GM12878 (cell line): ENCODE data around the gene GLG1. TPM values are rescaled to one million over a fixed set of nuclear protein-coding genes. Genes with fewer than 3 reads are reported as not detected.

Experiments used
- ATAC-seq: fragments of 200-7000 bp; cut with Tn5 transposase; 3 replicates; pipeline ENCODE4 v1.9.1; 2020; ENCODE audit warnings: mild to moderate bottlenecking, moderate library complexity
- BruUV-seq: library from RNA; stranded (reverse); fragments of 400-500 nt; replicated peaks from 2 replicates; lab custom pipeline; 2021; lab: Mats Ljungman, UMichigan
- CTCF ChIA-PET: fragments of 300-600 bp; sonication (Branson Sonifier 250); formaldehyde crosslinking; extraction: SDS; loops from one replicate; lab custom pipeline; 2021; ENCODE audit warnings: inconsistent platforms; lab: Yijun Ruan, JAX
- POLR2A ChIA-PET: fragments of 350-600 bp; formaldehyde crosslinking; extraction: SDS; loops from one replicate; lab custom pipeline; 2021; ENCODE audit warnings: inconsistent platforms; lab: Charles Lee
- RAD21 ChIA-PET: fragments of 300-600 bp; sonication (Branson Sonifier 250); formaldehyde crosslinking; loops from one replicate; lab custom pipeline; 2023; ENCODE audit warnings: antibody characterized with exemption; ENCODE audit not compliant: unreplicated experiment; lab: Charles Lee
- SMC1A ChIA-PET: fragments of 300-600 bp; sonication (Branson Sonifier 250); formaldehyde crosslinking; loops from one replicate; lab custom pipeline; 2023; ENCODE audit not compliant: unreplicated experiment, uncharacterized antibody; lab: Charles Lee
- DNase-seq: peaks from one replicate; pipeline ENCODE4 v3.0.0-alpha.2; 2011; ENCODE audit warnings: low read depth, low spot score
- FAIRE-seq: peaks from 3 replicates; lab custom pipeline; 2011; peaks lifted over from hg19 to GRCh38; lab: Jason Lieb, UNC
- H2AFZ ChIP-seq: 2 replicates; pipeline ENCODE4 v1.6.0; 2011; ENCODE audit warnings: low read depth, low read length, control low read depth; ENCODE audit not compliant: control insufficient read depth
- H3K27ac ChIP-seq: 2 replicates; pipeline ENCODE4 v1.5.1; 2011; ENCODE audit warnings: control low read depth; ENCODE audit not compliant: control insufficient read depth, insufficient read depth
- H3K27me3 ChIP-seq, 2 experiments: replicated peaks in 1 of 2; 2 replicates each; pipeline versions ENCODE4 v1.6.0 to v1.6.1; 2011; ENCODE audit warnings: low read length in 1 of 2; ENCODE audit not compliant: control insufficient read depth in 2 of 2, insufficient read depth in 2 of 2
- H3K36me3 ChIP-seq, 2 experiments: 2 replicates each; pipeline ENCODE4 v1.5.1; 2011; ENCODE audit warnings: low read length in 1 of 2; ENCODE audit not compliant: control insufficient read depth in 2 of 2, insufficient read depth in 2 of 2
- H3K4me1 ChIP-seq: 2 replicates; pipeline ENCODE4 v1.6.1; 2011; ENCODE audit warnings: mild to moderate bottlenecking, low read length, moderate library complexity, mixed read lengths; ENCODE audit not compliant: control insufficient read depth, insufficient read depth
- H3K4me2 ChIP-seq: 2 replicates; pipeline ENCODE4 v1.6.0; 2011; ENCODE audit warnings: control low read depth; ENCODE audit not compliant: control insufficient read depth, insufficient read depth
- H3K4me3 ChIP-seq: fragments of 200-600 bp; sonication (generic); 2 replicates; pipeline ENCODE4 v1.5.1; 2016
- H3K79me2 ChIP-seq: 2 replicates; pipeline ENCODE4 v1.6.0; 2011; ENCODE audit warnings: low read length; ENCODE audit not compliant: control insufficient read depth, insufficient read depth
- H3K9ac ChIP-seq: 2 replicates; pipeline ENCODE4 v1.8.0; 2011; ENCODE audit warnings: low read length, control low read depth, mixed read lengths; ENCODE audit not compliant: control insufficient read depth, insufficient read depth
- H3K9me3 ChIP-seq: replicated peaks from 3 replicates; pipeline ENCODE4 v1.5.1; 2011; ENCODE audit warnings: mild to moderate bottlenecking, low read length; ENCODE audit not compliant: control insufficient read depth, insufficient read depth
- H4K20me1 ChIP-seq: 2 replicates; pipeline ENCODE4 v1.6.0; 2011; ENCODE audit not compliant: control insufficient read depth, insufficient read depth
- CBX3 ChIP-seq: fragments of 200-600 bp; sonication (generic); IDR thresholded peaks from 2 replicates; pipeline ENCODE4 v1.6.1; 2016; ENCODE audit warnings: low read depth, borderline replicate concordance
- CHD1 ChIP-seq: IDR thresholded peaks from 2 replicates; pipeline ENCODE4 v1.6.1; 2012; ENCODE audit warnings: low read depth, low read length, improper control_type of control experiment
- CHD4 ChIP-seq: fragments of 200-600 bp; sonication (generic); IDR thresholded peaks from 2 replicates; pipeline ENCODE4 v1.6.1; 2016; ENCODE audit warnings: mild to moderate bottlenecking
- ETV6 ChIP-seq, 2 experiments: fragments of 450-650 bp in 1 of 2; IDR thresholded peaks in 1 of 2; conservative IDR thresholded peaks in 1 of 2; 2 replicates each; pipeline ENCODE4 v1.6.1; 2014; ENCODE audit warnings: antibody characterized with exemption in 1 of 2, borderline replicate concordance in 1 of 2, low read depth in 1 of 2, mild to moderate bottlenecking in 1 of 2, moderate library complexity in 1 of 2
- HDAC2 ChIP-seq: fragments of 200-600 bp; sonication (generic); IDR thresholded peaks from 2 replicates; pipeline ENCODE4 v1.6.1; 2017
- LARP7 ChIP-seq: fragments of 450-650 bp; IDR thresholded peaks from 2 replicates; pipeline ENCODE4 v1.6.1; 2017; ENCODE audit warnings: mild to moderate bottlenecking
- MAX ChIP-seq: IDR thresholded peaks from 2 replicates; pipeline ENCODE4 v1.6.1; 2012; ENCODE audit warnings: low read depth, low read length, improper control_type of control experiment
- SMC3 ChIP-seq: IDR thresholded peaks from 2 replicates; pipeline ENCODE4 v1.6.1; 2011; ENCODE audit warnings: low read length, improper control_type of control experiment, borderline replicate concordance
- SPI1 ChIP-seq: IDR thresholded peaks from 2 replicates; pipeline ENCODE4 v1.6.1; 2011; ENCODE audit warnings: low read depth, mild to moderate bottlenecking, low read length, moderate library complexity, borderline replicate concordance; ENCODE audit not compliant: insufficient read depth
- TCF12 ChIP-seq: IDR thresholded peaks from 2 replicates; pipeline ENCODE4 v1.6.1; 2011; ENCODE audit warnings: low read depth, mild to moderate bottlenecking, low read length
- ZZZ3 ChIP-seq: IDR thresholded peaks from 2 replicates; pipeline ENCODE4 v1.6.1; 2011; ENCODE audit warnings: low read depth; ENCODE audit not compliant: control insufficient read depth, insufficient read length
- WGBS: methylation state at CpG from one replicate; pipeline ENCODE4 v1.1.6; 2016; ENCODE audit warnings: low lambda C conversion rate; ENCODE audit not compliant: insufficient replicate concordance, insufficient coverage; ENCODE audit errors: missing lambda C conversion rate; 5-methylcytosine and 5-hydroxymethylcytosine counted together
- in situ Hi-C: fragments of 300-500 bp; cut with MboI; formaldehyde crosslinking; loops from 9 replicates; pipeline ENCODE4 v1.14.3; 2018; ENCODE audit warnings: mixed read lengths
- intact Hi-C: fragments of 100-400 bp; cut with micrococcal nuclease; formaldehyde crosslinking; loops from one replicate; pipeline ENCODE4 v1.14.2; 2022; ENCODE audit not compliant: unreplicated experiment
- polyA plus RNA-seq, 11 experiments: library from polyadenylated mRNA; depleted of rRNA in 4 of 11; unstranded in 6 of 11; stranded (reverse) in 5 of 11; fragments of >200 nt; fragmentation: Nextera tagmentation in 4 of 11; fragmentation: Illumina TruSeq in 1 of 11; extraction: Ambion mirVana in 4 of 11; extraction: Trizol in 1 of 11; gene quantifications; 1 replicate in 1 of 11; 2 replicates in 10 of 11; pipeline versions ENCODE4 v1.2.1 to v1.2.3, GENCODE V29; 2011 to 2016; ENCODE audit warnings: inconsistent platforms in 2 of 11, missing spikeins in 2 of 11, low read depth in 1 of 11
- total RNA-seq, 4 experiments: library from RNA; depleted of rRNA in 3 of 4; stranded (reverse); fragments of >200 nt in 3 of 4; fragmentation: Illumina TruSeq in 1 of 4; extraction: Trizol in 1 of 4; gene quantifications; 2 replicates each; pipeline versions ENCODE4 v1.2.1 to v1.2.3, GENCODE V29; 2013 to 2021
- TF ChIP-seq, protein P1 (sequence below): IDR thresholded peaks from 2 replicates; pipeline ENCODE4 v1.6.1; 2012; ENCODE audit warnings: low read length, inconsistent platforms

Gene GLG1
- total and polyA plus RNA-seq, 10 of the 15 experiments (the other 5 are each of a cell fraction or from before 2014, with no cell fraction given): 7.6 to 49.4 (median 28.2) TPM

GRCh38 chr16:74460542-74460941 lies 146.4 kb downstream of the GLG1 start:
- no TSS peak for BruUV-seq
- Histone ChIP-seq H3K27ac (no peak overlapping the region), H3K27me3 (no peaks in the 10 kb centered on the region), H3K79me2 (no peaks in the 10 kb centered on the region), H4K20me1 (no peaks in the 10 kb centered on the region), H3K9me3 (no peaks in the 10 kb centered on the region), H3K4me3 (no peak overlapping the region), H3K9ac (no peak overlapping the region), H2AFZ (no peak overlapping the region), H3K4me1 (peaks cover 5% of the 10 kb centered on the region; the same call in 1 of the 2 replicates), H3K36me3 (peaks cover 2 to 28% of the 10 kb centered on the region in 2 experiments; a peak in 3 of 4 replicates), H3K4me2 (no peak overlapping the region)
- no peak for ATAC-seq
- SMC1A ChIA-PET: no interaction called here
- no peak for FAIRE-seq
- CTCF ChIA-PET: interaction anchor here (0.9 kb wide), 1 partner anchor 29 kb away, joined by 4 read pairs; no protein-coding TSS in a partner anchor
- POLR2A ChIA-PET: interaction anchor here (0.7 kb wide), 1 partner anchor 145 kb away, joined by 4 read pairs; no protein-coding TSS in a partner anchor
- TF ChIP-seq HDAC2 (no peak), LARP7 (no peak), CHD1 (no peak), ETV6 (conservative IDR thresholded peaks at IDR 0.05 in 1 of 2, IDR thresholded peaks at IDR 0.05 in 1 of 2; ENCODE audit: borderline replicate concordance in 1 of 2, low read depth in 1 of 2) (no peak), MAX (no peak), SPI1 (no peak), CBX3 (no peak), CHD4 (no peak), SMC3 (no peak), TCF12 (no peak), ZZZ3 (no peak)
- TF ChIP-seq, protein P1, sequence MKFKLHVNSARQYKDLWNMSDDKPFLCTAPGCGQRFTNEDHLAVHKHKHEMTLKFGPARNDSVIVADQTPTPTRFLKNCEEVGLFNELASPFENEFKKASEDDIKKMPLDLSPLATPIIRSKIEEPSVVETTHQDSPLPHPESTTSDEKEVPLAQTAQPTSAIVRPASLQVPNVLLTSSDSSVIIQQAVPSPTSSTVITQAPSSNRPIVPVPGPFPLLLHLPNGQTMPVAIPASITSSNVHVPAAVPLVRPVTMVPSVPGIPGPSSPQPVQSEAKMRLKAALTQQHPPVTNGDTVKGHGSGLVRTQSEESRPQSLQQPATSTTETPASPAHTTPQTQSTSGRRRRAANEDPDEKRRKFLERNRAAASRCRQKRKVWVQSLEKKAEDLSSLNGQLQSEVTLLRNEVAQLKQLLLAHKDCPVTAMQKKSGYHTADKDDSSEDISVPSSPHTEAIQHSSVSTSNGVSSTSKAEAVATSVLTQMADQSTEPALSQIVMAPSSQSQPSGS: no peak
- WGBS: over 99% methylated on average over 7 of the region's 7 CpGs
- in situ Hi-C loops (no loop called here), intact Hi-C loops (no loop called here)
- RAD21 ChIA-PET: no interaction called here
- DNase-seq: no peak
